Suprapubic skin (tissue), 4 donors: ENCODE results near the gene PCSK4.

ENCODE experiments used
- CTCF ChIP-seq, 2 donors: fragments of 200-600 bp in 1 of 2; fragments of 450-650 bp in 1 of 2; sonication (generic) in 1 of 2; IDR thresholded peaks; one replicate each; pipeline ENCODE4 v1.5.1; 2016 to 2019; ENCODE audit warnings: antibody characterized with exemption in 2 of 2, mild to moderate bottlenecking in 1 of 2, moderate library complexity in 1 of 2
- EP300 ChIP-seq: sonication (generic); formaldehyde crosslinking; IDR thresholded peaks from one replicate; pipeline ENCODE4 v1.6.1; 2017; ENCODE audit warnings: antibody characterized with exemption
- POLR2AphosphoS5 ChIP-seq, 3 donors: sonication (generic); formaldehyde crosslinking; IDR thresholded peaks; one replicate each; pipeline ENCODE4 v1.6.1; 2017; ENCODE audit warnings: antibody characterized with exemption in 3 of 3

GRCh38 chr19:1455336-1456120 is 34.6 kb downstream of the PCSK4 start:
- no peak for TF ChIP-seq POLR2AphosphoS5 (IDR thresholded peaks at IDR 0.05)
- TF ChIP-seq CTCF (IDR thresholded peaks at IDR 0.05), result no peak
- TF ChIP-seq EP300, result no peak
